ENCODE measurements around the gene UBQLN3. TPM values are rescaled to one million over a fixed set of nuclear protein-coding genes. Genes with fewer than 3 reads are reported as not detected.

The UBQLN3 gene
- total RNA-seq, 1 donor from 2014 or later, result not detected

DNA sequence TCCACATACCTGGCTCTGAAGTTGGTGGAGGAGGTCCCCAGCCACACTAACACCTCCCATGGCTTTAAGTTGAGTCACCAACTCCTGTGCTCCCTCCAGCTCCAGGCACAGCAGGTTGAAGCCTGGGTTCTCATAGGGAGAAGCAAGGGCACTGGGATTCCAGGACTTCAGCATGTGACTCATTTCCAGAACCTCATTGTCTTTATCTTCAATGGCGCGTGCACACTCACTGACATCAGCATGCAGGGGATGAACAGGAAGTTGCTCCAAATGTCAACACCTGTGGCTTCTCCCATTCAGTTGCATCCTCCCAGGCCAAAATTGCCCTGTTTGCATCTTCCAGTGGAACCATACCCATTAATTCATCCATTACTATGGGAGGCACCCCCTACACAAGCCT, 12.6 kb upstream of the UBQLN3 start:
- Mint-ChIP-seq H3K4me3 (ENCODE audit: unreplicated experiment) (no peak overlapping the region), H3K27ac (ENCODE audit: unreplicated experiment) (no peak overlapping the region), H3K4me1 (ENCODE audit: unreplicated experiment) (no peaks in the 10 kb centered on the region)

GRCh38 chr11:5521540-5521939, 11.8 kb upstream of the UBQLN3 start:
- H3K4me1 Mint-ChIP-seq (ENCODE audit: unreplicated experiment), result no peaks in the 10 kb centered on the region
- no peak overlapping the region for H3K27ac Mint-ChIP-seq (ENCODE audit: unreplicated experiment)
- TF ChIP-seq CTCF (IDR thresholded peaks at IDR 0.05), result no peak
- no peaks in the 10 kb centered on the region for H3K9me3 Mint-ChIP-seq (ENCODE audit: unreplicated experiment)
- no peak for DNase-seq (ENCODE audit: extremely low spot score, unreplicated experiment)
- H3K36me3 Mint-ChIP-seq (ENCODE audit: unreplicated experiment), result no peaks in the 10 kb centered on the region
- no peaks in the 10 kb centered on the region for H3K27me3 Mint-ChIP-seq (ENCODE audit: unreplicated experiment)
- H3K4me3 Mint-ChIP-seq (ENCODE audit: unreplicated experiment), result no peak overlapping the region

More for the DNA sequence above, 12.6 kb upstream of the UBQLN3 start:
- no peak for DNase-seq (ENCODE audit: extremely low spot score, unreplicated experiment)
- TF ChIP-seq CTCF (IDR thresholded peaks at IDR 0.05), result no peak
- Mint-ChIP-seq H3K9me3 (ENCODE audit: unreplicated experiment) (no peaks in the 10 kb centered on the region), H3K27me3 (ENCODE audit: unreplicated experiment) (peaks cover 3% of the 10 kb centered on the region), H3K36me3 (ENCODE audit: unreplicated experiment) (no peaks in the 10 kb centered on the region)

GRCh38 chr11:5516599-5516998, 6.8 kb upstream of the UBQLN3 start, which contains the start of gene UBQLNL:
TSS of gene UBQLNL (minus strand) at chr11:5516699. CDS start at chr11:5516441, 258 bp downstream.
- Mint-ChIP-seq H3K4me1 (ENCODE audit: unreplicated experiment) (no peaks in the 10 kb centered on the region), H3K9me3 (ENCODE audit: unreplicated experiment) (no peaks in the 10 kb centered on the region), H3K36me3 (ENCODE audit: unreplicated experiment) (no peaks in the 10 kb centered on the region), H3K27ac (ENCODE audit: unreplicated experiment) (no peak within 1 kb of the TSS), H3K27me3 (ENCODE audit: unreplicated experiment) (peaks cover 7% of the 10 kb centered on the region), H3K4me3 (ENCODE audit: unreplicated experiment) (no peak within 1 kb of the TSS)
- DNase-seq (ENCODE audit: extremely low spot score, unreplicated experiment), result no peak
- TF ChIP-seq CTCF (IDR thresholded peaks at IDR 0.05), result no peak

GRCh38 chr11:5514841-5515240, 5.1 kb upstream of the UBQLN3 start:
- H3K4me3 Mint-ChIP-seq (ENCODE audit: unreplicated experiment), result no peak overlapping the region
- H3K27me3 Mint-ChIP-seq (ENCODE audit: unreplicated experiment), result peaks cover 18% of the 10 kb centered on the region
- H3K4me1 Mint-ChIP-seq (ENCODE audit: unreplicated experiment), result no peaks in the 10 kb centered on the region
- no peak for TF ChIP-seq CTCF (IDR thresholded peaks at IDR 0.05)
- DNase-seq (ENCODE audit: extremely low spot score, unreplicated experiment), result no peak
- no peak overlapping the region for H3K27ac Mint-ChIP-seq (ENCODE audit: unreplicated experiment)
- no peaks in the 10 kb centered on the region for H3K9me3 Mint-ChIP-seq (ENCODE audit: unreplicated experiment)
- H3K36me3 Mint-ChIP-seq (ENCODE audit: unreplicated experiment), result no peaks in the 10 kb centered on the region

GRCh38 chr11:5508605-5509004, 1.2 kb downstream of the UBQLN3 start:
- H3K36me3 Mint-ChIP-seq (ENCODE audit: unreplicated experiment), result no peaks in the 10 kb centered on the region
- DNase-seq (ENCODE audit: extremely low spot score, unreplicated experiment), result no peak

More at GRCh38 chr11:5508605-5509004, 1.2 kb downstream of the UBQLN3 start:
- Mint-ChIP-seq H3K27ac (ENCODE audit: unreplicated experiment) (no peak overlapping the region), H3K9me3 (ENCODE audit: unreplicated experiment) (no peaks in the 10 kb centered on the region), H3K4me3 (ENCODE audit: unreplicated experiment) (no peak overlapping the region), H3K27me3 (ENCODE audit: unreplicated experiment) (peaks cover 18% of the 10 kb centered on the region), H3K4me1 (ENCODE audit: unreplicated experiment) (no peaks in the 10 kb centered on the region)
- TF ChIP-seq CTCF (IDR thresholded peaks at IDR 0.05), result no peak
